ENCODE measurements around the gene SMIM9. TPM values are rescaled to one million over a fixed set of nuclear protein-coding genes. Genes with fewer than 3 reads are reported as not detected.

The SMIM9 gene
- total and polyA plus RNA-seq, 9 donors: not detected

DNA sequence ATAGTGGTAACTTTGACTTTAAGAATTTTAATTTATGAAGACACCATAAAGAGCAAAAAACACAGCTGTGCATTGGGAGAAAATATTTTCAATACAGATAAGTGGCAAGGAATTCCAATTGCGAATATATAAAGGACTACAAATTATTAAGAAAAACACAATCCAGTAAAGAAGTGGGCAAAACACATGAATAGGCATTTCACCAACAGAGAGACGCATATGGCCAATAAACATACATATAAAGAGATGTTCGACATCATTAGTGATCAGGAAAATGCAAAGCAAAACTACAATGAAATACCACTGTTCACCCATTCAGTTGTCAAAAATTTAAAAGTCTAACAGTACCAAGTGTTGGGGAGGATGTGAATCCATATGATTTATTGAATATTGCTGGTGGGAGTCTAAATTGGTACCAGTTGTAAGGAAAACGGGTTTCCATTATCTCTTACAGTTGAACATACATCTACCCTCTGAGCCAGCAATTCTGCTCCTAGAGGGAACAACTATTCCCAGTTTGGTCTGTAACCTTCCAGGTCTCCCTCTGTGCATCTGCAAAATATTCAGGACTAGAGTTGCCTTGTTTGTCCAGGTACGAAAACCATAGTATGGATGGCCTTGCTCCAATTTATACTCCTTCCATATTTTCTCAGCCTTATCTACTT is 27.5 kb downstream of the SMIM9 start:
- H3K4me1 ChIP-seq (ENCODE audit: insufficient read depth): peaks cover 1% of the 10 kb centered on the region
- no peaks in the 10 kb centered on the region for H3K27me3 ChIP-seq
- H3K9me3 ChIP-seq: no peaks in the 10 kb centered on the region
- TF ChIP-seq, protein P1, sequence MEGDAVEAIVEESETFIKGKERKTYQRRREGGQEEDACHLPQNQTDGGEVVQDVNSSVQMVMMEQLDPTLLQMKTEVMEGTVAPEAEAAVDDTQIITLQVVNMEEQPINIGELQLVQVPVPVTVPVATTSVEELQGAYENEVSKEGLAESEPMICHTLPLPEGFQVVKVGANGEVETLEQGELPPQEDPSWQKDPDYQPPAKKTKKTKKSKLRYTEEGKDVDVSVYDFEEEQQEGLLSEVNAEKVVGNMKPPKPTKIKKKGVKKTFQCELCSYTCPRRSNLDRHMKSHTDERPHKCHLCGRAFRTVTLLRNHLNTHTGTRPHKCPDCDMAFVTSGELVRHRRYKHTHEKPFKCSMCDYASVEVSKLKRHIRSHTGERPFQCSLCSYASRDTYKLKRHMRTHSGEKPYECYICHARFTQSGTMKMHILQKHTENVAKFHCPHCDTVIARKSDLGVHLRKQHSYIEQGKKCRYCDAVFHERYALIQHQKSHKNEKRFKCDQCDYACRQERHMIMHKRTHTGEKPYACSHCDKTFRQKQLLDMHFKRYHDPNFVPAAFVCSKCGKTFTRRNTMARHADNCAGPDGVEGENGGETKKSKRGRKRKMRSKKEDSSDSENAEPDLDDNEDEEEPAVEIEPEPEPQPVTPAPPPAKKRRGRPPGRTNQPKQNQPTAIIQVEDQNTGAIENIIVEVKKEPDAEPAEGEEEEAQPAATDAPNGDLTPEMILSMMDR (IDR thresholded peaks at IDR 0.05): no peak
- no peak for TF ChIP-seq EP300 (IDR thresholded peaks at IDR 0.05)
- no peak for TF ChIP-seq POLR2A (IDR thresholded peaks at IDR 0.05)
- H3K27ac ChIP-seq: no peak overlapping the region
- DNase-seq: no peak
- no peaks in the 10 kb centered on the region for H3K36me3 ChIP-seq
- no peak overlapping the region for H3K4me3 ChIP-seq
- intact Hi-C loops (cut with DNase I): loop anchor here in 1 of 4 donors (1.0 kb wide), 1 partner anchor 11 kb away; no protein-coding TSS in a partner anchor
- 81 to 89% (median 82%) methylated on average over 5 of the region's 5 CpGs for WGBS, 3 donors

DNA sequence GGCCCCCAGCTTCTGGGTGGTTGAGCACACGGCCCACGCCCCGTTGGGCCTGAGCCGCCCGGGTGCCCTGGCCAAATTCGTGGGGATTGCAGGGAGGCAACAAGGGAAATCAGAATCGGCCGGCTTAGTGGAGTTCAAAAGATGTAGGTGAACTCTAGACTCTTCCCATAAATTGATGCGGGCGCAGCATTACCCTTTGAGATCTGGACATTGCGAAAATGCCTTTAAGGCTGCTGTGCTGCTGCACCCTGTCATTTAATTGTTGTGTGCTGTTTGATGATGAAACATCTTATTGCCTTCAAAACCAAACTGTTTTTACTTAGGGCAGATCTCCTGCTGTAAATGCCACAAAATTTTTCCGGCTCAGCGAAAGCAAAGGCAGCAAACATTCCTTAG is 28.8 kb downstream of the SMIM9 start:
- Histone ChIP-seq H3K4me3 (peak overlapping the region; percentile 54), H3K27ac (no peak overlapping the region), H3K36me3 (no peaks in the 10 kb centered on the region), H3K9me3 (no peaks in the 10 kb centered on the region), H3K4me1 (ENCODE audit: insufficient read depth) (peaks cover 1% of the 10 kb centered on the region), H3K27me3 (no peaks in the 10 kb centered on the region)
- 29 to 44% (median 43%) methylated on average over 13 of the region's 13 CpGs for WGBS, 3 donors
- DNase-seq: no peak
- TF ChIP-seq POLR2A (IDR thresholded peaks at IDR 0.05): no peak
- no peak for TF ChIP-seq EP300 (IDR thresholded peaks at IDR 0.05)
- TF ChIP-seq, protein P1 (IDR thresholded peaks at IDR 0.05): no peak
- intact Hi-C loops (cut with DNase I): loop anchor here in 1 of 4 donors (1.0 kb wide), 1 partner anchor 9 kb away; no protein-coding TSS in a partner anchor

DNA sequence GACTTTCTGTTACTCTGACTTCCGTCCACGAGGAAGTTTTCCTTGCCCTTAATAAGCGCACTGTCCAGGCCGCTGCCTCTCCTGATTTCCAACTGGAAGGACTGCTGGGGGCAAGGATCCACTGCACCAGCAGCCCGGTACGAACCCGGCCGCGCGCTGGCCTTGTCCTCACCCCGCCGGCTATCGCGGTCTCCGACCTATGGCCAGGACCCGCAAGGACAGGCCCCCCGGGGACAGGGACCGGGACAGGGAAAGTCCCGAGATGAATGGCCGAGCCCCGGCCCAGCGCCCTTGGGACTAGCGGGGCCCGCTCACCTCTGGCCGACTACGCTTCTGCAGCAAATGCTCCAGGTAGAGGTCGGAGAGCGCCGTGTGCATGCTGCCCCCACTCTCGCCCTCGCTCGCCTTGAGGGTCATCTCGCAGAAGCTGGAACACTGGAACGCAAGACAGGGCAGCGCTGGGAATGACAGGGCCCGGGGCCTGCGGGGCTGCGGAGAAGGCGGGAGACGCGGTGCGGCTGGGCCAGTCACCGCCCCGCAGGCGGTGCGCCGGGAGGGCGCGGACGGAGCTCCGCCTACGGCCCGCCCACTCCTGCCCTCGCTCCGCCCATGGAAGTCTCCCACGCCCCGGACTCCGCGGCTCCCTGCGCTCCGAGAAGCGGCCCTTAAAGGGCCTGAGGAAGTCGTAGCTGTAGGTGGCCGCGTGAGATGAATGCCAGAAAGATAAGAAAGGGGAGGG is 29.3 kb downstream of the SMIM9 start, which contains the start of gene MPP1:
TSS of gene MPP1 (minus strand) at position 529 of the 739 bp plus-strand sequence. CDS start at position 417, 112 bp downstream.
- Histone ChIP-seq H3K27ac (peak within 1 kb of the TSS in 1 of 2 donors; percentile 33), H3K4me3 (peak within 1 kb of the TSS; percentile 54), H3K36me3 (no peaks in the 10 kb centered on the region), H3K4me1 (ENCODE audit: insufficient read depth) (peaks cover 1% of the 10 kb centered on the region), H3K27me3 (no peaks in the 10 kb centered on the region), H3K9me3 (no peaks in the 10 kb centered on the region)
- intact Hi-C loops (cut with DNase I): no loop called here
- TF ChIP-seq POLR2A (IDR thresholded peaks at IDR 0.05): no peak
- TF ChIP-seq EP300 (IDR thresholded peaks at IDR 0.05): no peak
- TF ChIP-seq, protein P1 (IDR thresholded peaks at IDR 0.05): no peak
- WGBS, 3 donors: 34 to 45% (median 44%) methylated on average over 65 of the region's 65 CpGs
- DNase-seq: peak; percentile 61 to 84 (median 72)

DNA sequence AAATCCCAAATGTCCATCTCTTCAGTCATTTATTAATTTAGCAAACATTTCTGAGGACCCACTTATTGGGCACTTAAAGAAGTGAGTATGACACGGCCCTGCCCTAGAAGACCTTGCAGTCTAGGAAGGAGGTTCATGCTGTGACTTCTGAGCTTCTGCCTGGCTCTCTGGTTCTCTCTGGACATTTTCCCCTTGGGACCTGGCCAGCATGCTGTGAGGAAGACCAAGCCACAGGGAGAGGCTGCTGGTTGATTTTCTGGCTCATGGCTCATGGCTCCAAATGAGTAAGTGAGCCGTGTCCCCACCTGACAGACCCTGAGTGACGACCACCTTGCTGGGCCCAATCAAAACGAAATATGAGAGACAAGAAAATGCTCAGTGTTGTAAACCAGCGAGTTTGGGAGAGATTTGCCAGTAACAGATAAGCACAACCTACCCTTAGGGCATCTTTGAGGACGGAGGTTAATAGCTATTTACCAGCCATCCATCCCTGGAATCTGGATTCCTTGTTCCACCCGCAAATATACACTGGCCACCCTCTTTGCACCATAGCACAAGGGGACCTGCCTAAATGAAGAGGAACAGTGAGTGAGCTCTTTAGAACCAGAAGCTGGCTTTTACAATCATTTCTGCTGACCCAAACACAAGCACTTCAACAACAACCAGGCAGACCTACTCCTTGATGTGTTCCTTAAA is 30.1 kb downstream of the SMIM9 start:
- H3K36me3 ChIP-seq: no peaks in the 10 kb centered on the region
- DNase-seq: no peak
- 47 to 50% (median 47%) methylated on average over 7 of the region's 7 CpGs for WGBS, 3 donors
- H3K4me1 ChIP-seq (ENCODE audit: insufficient read depth): peaks cover 1% of the 10 kb centered on the region
- H3K4me3 ChIP-seq: peak overlapping the region; percentile 54
- intact Hi-C loops (cut with DNase I): no loop called here
- no peak overlapping the region for H3K27ac ChIP-seq
- H3K9me3 ChIP-seq: no peaks in the 10 kb centered on the region
- no peaks in the 10 kb centered on the region for H3K27me3 ChIP-seq
- TF ChIP-seq, protein P1 (IDR thresholded peaks at IDR 0.05): no peak
- TF ChIP-seq EP300 (IDR thresholded peaks at IDR 0.05): no peak
- no peak for TF ChIP-seq POLR2A (IDR thresholded peaks at IDR 0.05)

Measured in ovary (tissue), 9 donors.